Dermis microvascular lymphatic vessel endothelial cell (primary cell): Measurements from ENCODE around the gene DCAF10. TPM values are rescaled to one million over a fixed set of nuclear protein-coding genes. Genes with fewer than 3 reads are reported as not detected.
"Not testable (repeated sequence)": the region's sequence is repeated elsewhere in the genome, so short reads cannot be mapped to it uniquely, and the experiment has no call there.

Experiments used
- DNase-seq, 2 donors: peaks; one replicate each; pipeline versions ENCODE4 v3.0.0 to v3.0.0-alpha.2; 2010; ENCODE audit warnings: low read depth in 2 of 2
- total RNA-seq: library from RNA; depleted of rRNA; stranded (reverse); fragments of >200 nt; gene quantifications from 2 replicates; pipeline ENCODE4 v1.2.1, GENCODE V29; 2014

DCAF10 gene
- 12.3 and 23.4 TPM in 2 replicates for total RNA-seq

GRCh38 chr9:37800631-37801286 lies at the start of gene DCAF10:
Gene DCAF10, plus strand, starts transcription at chr9:37800797. Its CDS starts 70 bp downstream, at chr9:37800867.
- DNase-seq, result peak; percentile 70 to 88

DNA sequence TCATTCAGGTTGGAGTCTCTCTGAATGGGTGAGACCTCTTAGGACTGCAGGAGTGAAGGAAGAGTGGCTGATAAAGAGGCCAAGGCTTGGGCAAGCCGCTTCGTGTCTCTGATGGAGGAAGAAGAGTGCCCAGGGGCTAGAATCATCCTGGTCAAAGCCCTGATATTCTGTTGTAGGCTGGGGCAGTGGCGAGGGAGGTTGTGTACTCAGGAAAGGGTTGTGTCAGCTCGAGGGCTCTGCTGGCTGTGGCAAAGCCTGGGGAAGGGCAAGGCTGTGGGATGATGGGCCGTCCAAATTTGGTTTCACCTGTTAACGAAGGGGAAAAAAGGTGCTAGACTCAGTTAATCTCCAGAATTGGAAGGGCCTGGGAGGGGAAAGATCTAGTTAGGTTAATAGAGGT lies 49.4 kb upstream of the DCAF10 start:
- DNase-seq, result no peak

- DNase-seq, result not testable (repeated sequence)
Measured at GRCh38 chr9:37751704-37752103, 48.9 kb upstream of the DCAF10 start.

- DNase-seq, result not testable (repeated sequence)
Measured at GRCh38 chr9:37752112-37752511, 48.5 kb upstream of the DCAF10 start.

- no peak for DNase-seq
Measured at GRCh38 chr9:37752642-37753488, 47.7 kb upstream of the DCAF10 start.

- peak; percentile 56 to 76 for DNase-seq
Measured at GRCh38 chr9:37753489-37754190, 47.0 kb upstream of the DCAF10 start, which contains the start of gene TRMT10B. Gene TRMT10B, plus strand, starts transcription at chr9:37753805. Its CDS starts 8,127 bp downstream, at chr9:37761932.

DNA sequence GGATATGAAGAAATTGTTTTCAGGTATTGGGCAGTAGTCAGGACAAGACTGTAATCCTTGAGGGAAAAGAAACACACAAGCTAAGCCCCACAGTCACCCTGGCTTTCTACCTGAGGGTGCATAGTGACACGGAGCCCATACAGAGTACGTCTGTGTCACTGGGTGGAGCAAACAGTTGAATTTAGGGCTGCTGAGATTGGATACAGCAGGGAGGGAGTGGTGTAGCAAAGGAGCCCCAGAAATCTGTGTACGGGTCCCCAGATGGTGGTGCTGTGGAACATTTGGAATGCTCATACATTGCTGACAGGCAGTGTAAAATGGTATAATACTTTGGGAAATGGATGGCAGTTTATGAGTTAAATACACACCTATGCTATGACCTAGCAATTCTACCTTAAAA lies 41.9 kb upstream of the DCAF10 start:
- DNase-seq, result no peak

DNA sequence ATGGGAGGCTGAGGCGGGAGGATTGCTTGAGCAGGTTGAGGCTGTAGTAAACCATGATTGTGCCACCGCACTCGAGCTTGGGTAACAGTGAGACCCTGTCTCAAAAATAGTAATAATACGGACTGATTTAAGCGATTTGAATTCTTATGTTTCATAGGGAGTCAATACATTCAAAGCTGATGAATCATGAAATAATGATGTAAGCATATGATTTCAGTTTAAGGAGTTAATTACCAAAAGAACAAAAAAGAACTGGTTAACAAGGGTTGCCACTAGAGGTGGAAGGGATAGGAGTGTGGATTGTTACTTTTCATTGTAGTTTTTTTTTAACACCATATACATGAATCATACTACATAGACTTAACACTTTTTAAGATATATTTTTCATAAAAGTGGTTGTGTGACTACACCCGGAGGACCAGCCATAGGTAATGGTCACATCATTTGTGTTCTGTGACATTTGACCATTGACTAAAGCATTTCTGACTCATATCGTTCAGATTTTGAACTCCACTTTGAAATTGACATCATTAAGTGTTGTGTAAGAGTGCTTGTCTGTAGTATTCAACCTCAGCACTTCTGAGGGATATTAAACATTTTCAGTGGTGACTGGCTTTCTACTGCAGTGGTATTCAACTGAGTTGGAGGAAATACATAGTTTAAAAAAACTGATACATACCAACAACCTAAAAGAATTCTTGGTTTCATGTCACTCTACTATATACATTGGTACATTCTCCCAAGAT lies 40.0 kb upstream of the DCAF10 start:
- DNase-seq, result no peak

DNA sequence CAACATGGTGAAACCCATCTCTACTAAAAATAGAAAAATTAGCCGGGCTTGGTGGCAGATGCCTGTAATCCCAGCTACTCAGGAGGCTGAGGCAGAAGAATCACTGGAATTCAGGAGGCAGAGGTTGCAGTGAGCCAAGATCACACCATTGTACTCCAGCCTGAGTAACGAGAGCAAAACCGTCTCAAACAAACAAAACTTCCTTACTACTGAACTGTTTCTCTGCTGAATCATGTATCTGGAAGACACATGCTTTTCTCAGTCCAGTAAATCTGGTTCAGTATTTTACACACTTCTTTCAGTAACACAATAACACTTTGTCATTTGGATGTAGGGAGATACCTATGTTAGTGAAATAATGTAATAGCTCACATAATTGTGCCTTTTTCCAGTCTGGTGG lies 39.1 kb upstream of the DCAF10 start:
- no peak for DNase-seq

- not testable (repeated sequence) for DNase-seq
Measured at GRCh38 chr9:37765263-37765662, 35.3 kb upstream of the DCAF10 start.

DNA sequence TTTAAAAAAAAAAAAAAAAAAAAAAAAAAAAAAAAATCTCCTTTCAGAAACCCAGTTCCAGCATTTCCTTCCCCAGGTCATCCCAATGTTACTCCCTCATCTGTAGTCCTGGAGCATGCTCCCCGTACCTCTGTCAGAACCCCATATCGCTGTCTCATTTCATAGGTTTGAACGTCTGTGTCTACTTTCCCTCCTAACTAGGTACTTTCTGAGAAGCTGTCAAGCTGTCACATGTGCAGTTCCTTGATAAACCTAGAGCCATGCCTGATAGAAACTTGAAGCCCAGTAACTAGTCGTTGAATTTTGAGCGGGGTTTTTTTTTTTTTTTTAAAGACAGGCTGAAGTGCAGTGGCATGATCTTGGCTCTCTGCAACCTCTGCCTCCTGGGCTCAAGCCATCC lies 31.3 kb upstream of the DCAF10 start:
- DNase-seq, result no peak

DNA sequence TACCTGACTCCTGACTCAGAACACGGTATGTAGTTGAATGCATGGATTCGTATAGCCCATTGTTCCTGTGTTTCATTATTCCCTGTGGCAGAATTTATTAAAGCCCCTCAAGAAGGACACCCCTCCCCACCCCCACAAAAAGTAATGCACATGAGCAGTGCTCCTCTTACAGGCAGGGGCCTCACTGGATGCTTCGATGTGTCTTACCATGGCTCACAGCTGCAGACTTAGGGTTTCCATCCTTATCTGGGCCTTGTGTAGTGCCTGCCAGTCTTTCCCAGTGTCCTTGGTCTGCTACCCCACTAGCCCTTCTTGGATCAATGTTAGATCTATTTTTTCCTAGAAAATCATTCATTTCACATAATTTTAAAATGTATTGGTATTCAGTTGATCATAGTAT lies 30.6 kb upstream of the DCAF10 start:
- DNase-seq, result no peak

- no peak for DNase-seq
Measured at GRCh38 chr9:37775216-37775919, 25.2 kb upstream of the DCAF10 start.

GRCh38 chr9:37776328-37776727 lies 24.3 kb upstream of the DCAF10 start:
- DNase-seq, result no peak

DNA sequence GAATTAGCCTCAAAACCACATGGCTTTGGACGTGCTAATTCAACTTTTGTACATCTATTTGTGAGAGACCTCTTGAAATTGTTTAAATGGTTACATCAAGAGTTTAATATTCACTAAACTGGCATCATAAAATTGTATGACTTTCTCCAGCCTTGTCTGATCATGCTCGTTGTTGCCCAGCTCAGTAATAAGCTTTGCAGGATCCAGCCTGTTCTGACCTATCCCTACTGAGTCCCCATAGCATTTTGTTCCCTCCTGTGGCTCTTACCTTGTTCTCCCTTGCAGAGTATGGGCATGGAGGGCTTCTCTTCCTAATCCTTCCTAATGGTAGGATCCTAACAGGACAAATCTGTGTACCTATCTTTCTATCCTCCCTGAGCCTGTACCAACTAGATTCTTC lies 22.1 kb upstream of the DCAF10 start:
- no peak for DNase-seq

DNA sequence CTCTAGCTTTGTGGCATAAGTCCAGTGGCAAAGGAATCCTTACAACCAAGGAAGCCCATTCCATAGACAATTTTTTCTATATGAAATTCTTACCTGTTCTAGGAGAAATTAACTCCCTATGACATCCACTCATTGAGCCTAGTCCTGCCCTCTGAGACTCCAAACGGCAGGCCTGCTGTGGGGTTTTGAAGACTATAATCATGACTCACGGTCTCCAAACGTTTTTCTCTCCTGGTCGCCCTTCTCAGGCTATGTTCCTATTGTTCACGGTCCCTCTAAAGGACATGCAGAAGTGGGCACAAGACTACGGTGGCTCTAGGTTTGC lies 16.3 kb upstream of the DCAF10 start:
- DNase-seq, result peak in 1 of 2 donors; percentile 26

GRCh38 chr9:37784616-37785483 lies 15.7 kb upstream of the DCAF10 start, which contains the start of gene EXOSC3:
Gene EXOSC3, minus strand, starts transcription at chr9:37785064. Its CDS starts 20 bp downstream, at chr9:37785044.
- DNase-seq, result peak; percentile 93 to 96

DNA sequence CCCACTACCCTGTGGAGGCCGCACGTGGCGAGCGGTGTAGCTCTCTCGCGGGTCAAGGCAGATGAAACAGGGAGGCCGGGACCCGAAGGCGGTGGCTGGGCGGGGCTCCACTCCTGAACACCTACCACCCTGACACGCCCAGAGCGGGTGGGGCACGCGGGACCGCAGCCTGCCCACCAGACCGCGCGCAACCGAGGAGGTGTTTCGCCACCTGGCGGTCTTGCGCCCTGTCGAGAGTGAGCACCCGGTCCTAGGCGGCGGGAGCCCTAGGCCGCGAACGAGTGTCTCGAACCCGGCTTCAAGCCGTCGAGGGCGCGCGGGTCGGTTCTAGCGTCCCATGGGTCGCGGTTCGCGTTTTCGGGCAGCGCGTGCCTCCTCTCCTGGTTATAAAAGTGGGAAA lies 13.5 kb upstream of the DCAF10 start:
- DNase-seq, result no peak

DNA sequence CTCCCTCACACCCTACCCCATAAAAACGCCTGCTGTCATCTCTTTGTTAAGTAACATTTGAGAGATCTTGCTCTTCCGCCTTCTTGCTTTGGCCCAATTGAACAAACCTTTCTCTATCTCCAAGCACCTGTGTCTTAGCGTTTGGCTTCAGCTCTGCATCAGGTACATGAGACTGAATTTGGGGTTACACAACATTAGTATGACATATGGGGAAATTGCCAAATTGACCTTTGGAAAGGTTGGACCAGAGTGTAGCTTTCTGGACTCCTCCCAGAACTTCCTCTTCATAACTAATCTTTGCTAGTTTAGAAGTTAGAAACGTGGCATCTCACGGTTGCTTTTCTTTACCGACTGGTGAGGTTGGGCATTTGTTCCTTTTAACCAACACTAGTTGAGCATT lies 12.3 kb upstream of the DCAF10 start:
- no peak for DNase-seq

DNA sequence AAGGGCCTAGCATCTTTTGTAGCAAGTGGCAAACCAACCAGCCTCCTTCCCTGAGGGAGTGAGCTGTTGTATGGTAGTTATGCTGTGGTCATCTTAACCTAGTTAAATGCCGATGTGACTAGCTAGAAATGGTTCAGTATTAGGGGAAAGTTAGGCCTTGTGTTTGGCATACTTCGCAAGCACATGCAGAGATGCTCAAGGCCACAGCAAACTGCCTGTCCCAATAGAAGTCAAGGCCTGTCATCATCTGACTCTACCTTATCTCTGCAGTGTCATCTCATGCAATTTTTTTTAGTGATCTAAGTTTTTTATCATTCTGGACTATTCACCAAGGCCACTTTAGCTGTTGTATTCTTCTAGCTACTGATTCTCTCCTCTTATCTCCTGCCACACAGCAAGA lies 10.5 kb upstream of the DCAF10 start:
- DNase-seq, result no peak
